HEK293T (cell line): ENCODE data around the gene HOXD10.

ENCODE experiments used
- CTCF ChIA-PET: fragments of 350-600 bp; formaldehyde crosslinking; extraction: SDS; loops from one replicate; lab custom pipeline; 2021; ENCODE audit warnings: antibody characterized with exemption, inconsistent platforms; lab: Yijun Ruan, JAX
- POLR2A ChIA-PET: fragments of 350-600 bp; formaldehyde crosslinking; extraction: SDS; loops from one replicate; lab custom pipeline; 2020; ENCODE audit warnings: antibody characterized with exemption, inconsistent platforms; lab: Yijun Ruan, JAX
- DNase-seq: peaks from one replicate; pipeline ENCODE4 v3.0.0; 2012; ENCODE audit warnings: mixed read lengths; ENCODE audit errors: extremely low spot score
- ARNT ChIP-seq: fragments of 450-650 bp; IDR thresholded peaks from 2 replicates; pipeline ENCODE4 v1.6.1; 2017; ENCODE audit warnings: mild to moderate bottlenecking
- BHLHE40 ChIP-seq: fragments of 450-650 bp; IDR thresholded peaks from 2 replicates; pipeline ENCODE4 v1.6.1; 2016; ENCODE audit warnings: mild to moderate bottlenecking, moderate library complexity, borderline replicate concordance
- CTBP1 ChIP-seq: fragments of 450-650 bp; IDR thresholded peaks from 2 replicates; pipeline ENCODE4 v1.6.1; 2016; ENCODE audit warnings: borderline replicate concordance
- ELF4 ChIP-seq: fragments of 450-650 bp; IDR thresholded peaks from 2 replicates; pipeline ENCODE4 v1.6.1; 2017; ENCODE audit warnings: antibody characterized with exemption
- FOXA1 ChIP-seq: fragments of 450-650 bp; IDR thresholded peaks from 2 replicates; pipeline ENCODE4 v1.6.1; 2016; ENCODE audit warnings: mild to moderate bottlenecking
- FOXK2 ChIP-seq: fragments of 450-650 bp; IDR thresholded peaks from 2 replicates; pipeline ENCODE4 v1.6.1; 2016; ENCODE audit warnings: mild to moderate bottlenecking
- FOXM1 ChIP-seq: fragments of 450-650 bp; IDR thresholded peaks from 2 replicates; pipeline ENCODE4 v1.6.1; 2017; ENCODE audit warnings: mild to moderate bottlenecking, borderline replicate concordance
- HDGF ChIP-seq: fragments of 450-650 bp; IDR thresholded peaks from 2 replicates; pipeline ENCODE4 v1.6.1; 2017; ENCODE audit warnings: antibody characterized with exemption, borderline replicate concordance
- L3MBTL2 ChIP-seq: fragments of 450-650 bp; conservative IDR thresholded peaks from 2 replicates; pipeline ENCODE4 v1.6.1; 2016; ENCODE audit warnings: mild to moderate bottlenecking
- LEF1 ChIP-seq: fragments of 450-650 bp; IDR thresholded peaks from 2 replicates; pipeline ENCODE4 v1.6.1; 2017; ENCODE audit warnings: mild to moderate bottlenecking, borderline replicate concordance
- NFRKB ChIP-seq: fragments of 450-650 bp; IDR thresholded peaks from 2 replicates; pipeline ENCODE4 v1.6.1; 2016; ENCODE audit warnings: mild to moderate bottlenecking, moderate library complexity
- PKNOX1 ChIP-seq: fragments of 450-650 bp; IDR thresholded peaks from 2 replicates; pipeline ENCODE4 v1.6.1; 2016
- SP1 ChIP-seq: fragments of 450-650 bp; IDR thresholded peaks from 2 replicates; pipeline ENCODE4 v1.6.1; 2017
- SUZ12 ChIP-seq: fragments of 450-650 bp; IDR thresholded peaks from 2 replicates; pipeline ENCODE4 v1.6.1; 2016; ENCODE audit warnings: mild to moderate bottlenecking
- TARDBP ChIP-seq: fragments of 450-650 bp; IDR thresholded peaks from 2 replicates; pipeline ENCODE4 v1.6.1; 2016
- ZNF384 ChIP-seq: fragments of 450-650 bp; IDR thresholded peaks from 2 replicates; pipeline ENCODE4 v1.6.1; 2016

HOXD10 gene

GRCh38 chr2:176159663-176160250 lies 43.2 kb downstream of the HOXD10 start:
- DNase-seq: no peak
- POLR2A ChIA-PET: interaction anchor here (1.4 kb wide), 1 partner anchor 9 kb away, joined by 3 read pairs; no protein-coding TSS in a partner anchor

GRCh38 chr2:176160251-176160985 lies 43.8 kb downstream of the HOXD10 start:
- ChIA-PET POLR2A (interaction anchor here (1.4 kb wide), 1 partner anchor 9 kb away, joined by 3 read pairs; no protein-coding TSS in a partner anchor), CTCF (interaction anchor here (0.6 kb wide), 1 partner anchor 10 kb away, joined by 3 read pairs; no protein-coding TSS in a partner anchor)
- no peak for DNase-seq
- TF ChIP-seq ZNF384 (no peak), FOXM1 (no peak), SUZ12 (no peak), LEF1 (no peak), ARNT (no peak), SP1 (no peak), FOXA1 (no peak), PKNOX1 (no peak), ELF4 (no peak), BHLHE40 (no peak), CTBP1 (no peak), TARDBP (no peak), HDGF (no peak), L3MBTL2 (no peak), NFRKB (no peak)

More at GRCh38 chr2:176159663-176160250, 43.2 kb downstream of the HOXD10 start:
- TF ChIP-seq FOXK2: no peak
- no peak for TF ChIP-seq BHLHE40
- no peak for TF ChIP-seq SUZ12
- no peak for TF ChIP-seq NFRKB
- TF ChIP-seq ZNF384: no peak
- TF ChIP-seq TARDBP: no peak
- no peak for TF ChIP-seq CTBP1
- TF ChIP-seq FOXM1: no peak
- TF ChIP-seq FOXA1: no peak
- no peak for TF ChIP-seq ARNT
- TF ChIP-seq SP1: no peak
- no peak for TF ChIP-seq PKNOX1
- no peak for TF ChIP-seq L3MBTL2
- TF ChIP-seq ELF4: no peak
- TF ChIP-seq LEF1: no peak
- CTCF ChIA-PET: interaction anchor here (0.6 kb wide), 1 partner anchor 10 kb away, joined by 3 read pairs; no protein-coding TSS in a partner anchor

- CTCF ChIA-PET: interaction anchor here (1.4 kb wide), 1 partner anchor 12 kb away, joined by 3 read pairs; no protein-coding TSS in a partner anchor
- TF ChIP-seq ZNF384 (no peak), FOXM1 (no peak), SP1 (no peak), LEF1 (no peak), NFRKB (no peak), BHLHE40 (no peak), FOXK2 (no peak), ELF4 (no peak), PKNOX1 (no peak), ARNT (no peak), SUZ12 (no peak), HDGF (no peak), L3MBTL2 (no peak), CTBP1 (no peak), TARDBP (no peak)
- POLR2A ChIA-PET: interaction anchor here (1.4 kb wide), 1 partner anchor 8 kb away, joined by 3 read pairs; no protein-coding TSS in a partner anchor
- no peak for DNase-seq
Observed at GRCh38 chr2:176160986-176161824, 44.6 kb downstream of the HOXD10 start.

GRCh38 chr2:176161825-176162626 lies 45.4 kb downstream of the HOXD10 start:
- CTCF ChIA-PET: interaction anchor here (1.1 to 1.4 kb wide), 3 partner anchors 11 to 492 kb away, joined by 3 to 4 read pairs (median 3); no protein-coding TSS in a partner anchor
- POLR2A ChIA-PET: no interaction called here
- DNase-seq: no peak
- TF ChIP-seq ELF4 (no peak), SUZ12 (no peak), FOXA1 (no peak), CTBP1 (no peak), FOXM1 (no peak), BHLHE40 (no peak)
